H1 (cell line): Measurements from ENCODE around the gene CEBPG. TPM values are rescaled to one million over a fixed set of nuclear protein-coding genes. Genes with fewer than 3 reads are reported as not detected.

Experiments used
- CTCF ChIA-PET: fragments of 300-600 bp; sonication (Branson Sonifier 250); formaldehyde crosslinking; loops from one replicate; lab custom pipeline; 2021; ENCODE audit not compliant: partially characterized antibody; lab: Charles Lee
- POLR2A ChIA-PET: fragments of 300-600 bp; sonication (Branson Sonifier 250); formaldehyde crosslinking; loops from one replicate; lab custom pipeline; 2021; ENCODE audit warnings: inconsistent platforms; ENCODE audit not compliant: partially characterized antibody; lab: Charles Lee
- DNase-seq, 2 experiments: peaks; one replicate each; pipeline versions ENCODE4 v3.0.0 to v3.0.0-alpha.2; 2010 to 2022; ENCODE audit warnings: low spot score in 2 of 2, low read depth in 1 of 2, mixed read lengths in 1 of 2
- FAIRE-seq: peaks from 2 replicates; lab custom pipeline; 2011; peaks lifted over from hg19 to GRCh38; lab: Jason Lieb, UNC
- H2AFZ ChIP-seq: 2 replicates; pipeline ENCODE4 v1.8.1; 2012; ENCODE audit warnings: low read length, inconsistent platforms
- H2AK5ac ChIP-seq: 2 replicates; pipeline ENCODE4 v1.6.1; 2013; ENCODE audit warnings: low read depth, low read length
- H2BK120ac ChIP-seq: replicated peaks from 2 replicates; pipeline ENCODE3; 2013; ENCODE audit warnings: low read depth, low read length, inconsistent platforms
- H2BK12ac ChIP-seq: 2 replicates; pipeline ENCODE4 v1.6.1; 2013; ENCODE audit warnings: low read depth, low read length
- H2BK15ac ChIP-seq: 2 replicates; pipeline ENCODE4 v1.6.1; 2013; ENCODE audit warnings: low read length
- H2BK20ac ChIP-seq: 2 replicates; pipeline ENCODE4 v1.6.1; 2013; ENCODE audit warnings: low read length
- H2BK5ac ChIP-seq: 2 replicates; pipeline ENCODE4 v1.6.1; 2013; ENCODE audit warnings: low read depth, low read length
- H3K14ac ChIP-seq: 2 replicates; pipeline ENCODE4 v1.6.1; 2013; ENCODE audit warnings: inconsistent platforms; ENCODE audit not compliant: insufficient read length
- H3K18ac ChIP-seq: 2 replicates; pipeline ENCODE4 v1.6.1; 2013; ENCODE audit warnings: low read length; ENCODE audit errors: extremely low read depth
- H3K23ac ChIP-seq: 2 replicates; pipeline ENCODE4 v1.6.1; 2013; ENCODE audit warnings: inconsistent platforms; ENCODE audit not compliant: insufficient read length
- H3K23me2 ChIP-seq: 2 replicates; pipeline ENCODE4 v1.6.1; 2013; ENCODE audit warnings: low read depth, low read length
- H3K27ac ChIP-seq: 2 replicates; pipeline ENCODE4 v1.6.1; 2011; ENCODE audit warnings: low read depth, low read length, inconsistent platforms
- H3K27me3 ChIP-seq, 4 experiments: replicated peaks in 1 of 4; 1 replicate in 1 of 4; 2 replicates in 3 of 4; pipeline versions ENCODE4 v1.6.1 to v1.8.1; 2011 to 2013; ENCODE audit warnings: low read length in 3 of 4, mild to moderate bottlenecking in 3 of 4, inconsistent platforms in 2 of 4, mixed read lengths in 2 of 4, moderate library complexity in 1 of 4; ENCODE audit not compliant: control insufficient read depth in 3 of 4, insufficient read depth in 3 of 4; ENCODE audit errors: extremely low read depth in 1 of 4
- H3K36me3 ChIP-seq, 4 experiments: 2 replicates each; pipeline versions ENCODE4 v1.6.1 to v1.8.1; 2011 to 2013; ENCODE audit warnings: mild to moderate bottlenecking in 4 of 4, low read length in 3 of 4, moderate library complexity in 2 of 4, control low read depth in 1 of 4, inconsistent platforms in 1 of 4; ENCODE audit not compliant: insufficient read depth in 4 of 4, control insufficient read depth in 2 of 4
- H3K4ac ChIP-seq: replicated peaks from 2 replicates; pipeline ENCODE3; 2013; ENCODE audit warnings: low read length, low read depth, mixed read lengths, inconsistent platforms; ENCODE audit not compliant: insufficient read length
- H3K4me1 ChIP-seq, 4 experiments: replicated peaks in 1 of 4; 1 replicate in 1 of 4; 2 replicates in 3 of 4; pipeline versions ENCODE4 v1.6.1 to v1.8.1; 2011 to 2013; ENCODE audit warnings: low read length in 3 of 4, inconsistent platforms in 2 of 4, mixed read lengths in 1 of 4; ENCODE audit not compliant: insufficient read depth in 4 of 4, control insufficient read depth in 3 of 4
- H3K4me2 ChIP-seq, 2 experiments: 2 replicates each; pipeline versions ENCODE4 v1.6.1 to v1.8.1; 2011 to 2013; ENCODE audit warnings: low read depth in 2 of 2, low read length in 2 of 2, control low read depth in 1 of 2, inconsistent platforms in 1 of 2, mild to moderate bottlenecking in 1 of 2; ENCODE audit not compliant: insufficient read depth in 1 of 2
- H3K4me3 ChIP-seq, 4 experiments: fragments of 200-600, 300-600 bp in 1 of 4; sonication (generic), shearing (Covaris generic), sonication (Bioruptor Twin) in 1 of 4; 2 replicates each; pipeline versions ENCODE4 v1.5.1 to v1.8.1; 2011 to 2016; ENCODE audit warnings: low read length in 4 of 4, low read depth in 3 of 4, control low read depth in 2 of 4, inconsistent platforms in 2 of 4, mild to moderate bottlenecking in 2 of 4, mixed read lengths in 1 of 4, moderate library complexity in 1 of 4; ENCODE audit not compliant: insufficient read depth in 2 of 4; ENCODE audit errors: extremely low read depth in 1 of 4
- H3K56ac ChIP-seq: replicated peaks from 2 replicates; pipeline ENCODE3; 2013; ENCODE audit warnings: low read depth, mild to moderate bottlenecking, mixed read lengths, low read length, inconsistent platforms; ENCODE audit not compliant: insufficient read length
- H3K79me1 ChIP-seq: 2 replicates; pipeline ENCODE4 v1.6.1; 2013; ENCODE audit warnings: low read depth, low read length, control low read depth
- H3K79me2 ChIP-seq, 2 experiments: 2 replicates each; pipeline versions ENCODE4 v1.6.1 to v1.8.1; 2012 to 2013; ENCODE audit warnings: low read length in 2 of 2, mild to moderate bottlenecking in 2 of 2, inconsistent platforms in 1 of 2; ENCODE audit not compliant: insufficient read depth in 2 of 2, control insufficient read depth in 1 of 2
- H3K9ac ChIP-seq, 4 experiments: replicated peaks in 1 of 4; 1 replicate in 1 of 4; 2 replicates in 3 of 4; pipeline versions ENCODE4 v1.6.1 to v1.8.1; 2011 to 2013; ENCODE audit warnings: low read depth in 3 of 4, low read length in 3 of 4, control low read depth in 2 of 4, mild to moderate bottlenecking in 2 of 4, moderate library complexity in 2 of 4, inconsistent platforms in 1 of 4; ENCODE audit errors: extremely low read depth in 1 of 4
- H3K9me3 ChIP-seq, 2 experiments: 2 replicates each; pipeline versions ENCODE4 v1.6.1 to v1.8.1; 2012 to 2013; ENCODE audit warnings: mild to moderate bottlenecking in 2 of 2, moderate library complexity in 2 of 2, control low read depth in 1 of 2, inconsistent platforms in 1 of 2, low read depth in 1 of 2, low read length in 1 of 2, mixed read lengths in 1 of 2; ENCODE audit not compliant: insufficient read depth in 2 of 2
- H4K20me1 ChIP-seq, 2 experiments: replicated peaks in 1 of 2; 2 replicates each; pipeline versions ENCODE3 to v1.8.1; 2011 to 2013; ENCODE audit warnings: inconsistent platforms in 2 of 2, low read length in 2 of 2, mild to moderate bottlenecking in 1 of 2; ENCODE audit not compliant: insufficient read depth in 2 of 2, control insufficient read depth in 1 of 2
- H4K5ac ChIP-seq: 2 replicates; pipeline ENCODE4 v1.6.1; 2013; ENCODE audit warnings: low read length, low read depth, mixed read lengths, inconsistent platforms; ENCODE audit not compliant: insufficient read length
- H4K8ac ChIP-seq: 2 replicates; pipeline ENCODE4 v1.8.0; 2013; ENCODE audit warnings: mild to moderate bottlenecking, moderate library complexity, low read length, inconsistent platforms; ENCODE audit not compliant: insufficient read depth; ENCODE audit errors: extremely low read depth
- H4K91ac ChIP-seq: replicated peaks from 2 replicates; pipeline ENCODE3; 2013; ENCODE audit warnings: low read length, mixed read lengths, inconsistent platforms; ENCODE audit not compliant: insufficient read length
- BCL11A ChIP-seq, 2 experiments: IDR thresholded peaks; one replicate each; pipeline ENCODE4 v1.6.1; 2011; ENCODE audit warnings: low read depth in 2 of 2, low read length in 2 of 2, mild to moderate bottlenecking in 2 of 2
- EZH2 ChIP-seq: fragments of 200-600 bp; sonication (generic); IDR thresholded peaks from 2 replicates; pipeline ENCODE4 v1.7.1; 2012; ENCODE audit warnings: low read depth, mild to moderate bottlenecking, moderate library complexity, low read length, inconsistent platforms; ENCODE audit not compliant: severe bottlenecking
- GTF2F1 ChIP-seq: IDR thresholded peaks from 2 replicates; pipeline ENCODE4 v1.6.1; 2012; ENCODE audit warnings: low read depth, low read length, improper control_type of control experiment, borderline replicate concordance
- HDAC2 ChIP-seq, 2 experiments: fragments of 300-600 bp in 1 of 2; sonication (generic) in 1 of 2; IDR thresholded peaks; 2 replicates each; pipeline ENCODE4 v1.6.1; 2011 to 2012; ENCODE audit warnings: low read depth in 2 of 2, low read length in 2 of 2, mild to moderate bottlenecking in 2 of 2, moderate library complexity in 2 of 2, borderline replicate concordance in 1 of 2, inconsistent platforms in 1 of 2
- JUN ChIP-seq: IDR thresholded peaks from 2 replicates; pipeline ENCODE4 v1.6.1; 2011; ENCODE audit warnings: low read depth, mild to moderate bottlenecking, improper control_type of control experiment, low read length
- PHF8 ChIP-seq: fragments of 200-600 bp; sonication (generic); conservative IDR thresholded peaks from 2 replicates; pipeline ENCODE4 v1.7.1; 2012; ENCODE audit warnings: low read depth, mild to moderate bottlenecking, inconsistent platforms, low read length, moderate library complexity
- POU5F1 ChIP-seq: IDR thresholded peaks from 2 replicates; pipeline ENCODE4 v1.6.1; 2011; ENCODE audit warnings: low read depth, mild to moderate bottlenecking, low read length, moderate library complexity
- RXRA ChIP-seq: IDR thresholded peaks from 2 replicates; pipeline ENCODE4 v1.6.1; 2011; ENCODE audit warnings: low read depth, mild to moderate bottlenecking, low read length, moderate library complexity; ENCODE audit not compliant: insufficient read depth
- TAF7 ChIP-seq: optimal IDR thresholded peaks from 2 replicates; pipeline ENCODE3; 2011; ENCODE audit warnings: low read depth, mild to moderate bottlenecking, inconsistent platforms, low read length, moderate library complexity, borderline replicate concordance
- TBP ChIP-seq: IDR thresholded peaks from 2 replicates; pipeline ENCODE4 v1.6.1; 2011; ENCODE audit warnings: low read depth, low read length, improper control_type of control experiment
- YY1 ChIP-seq: IDR thresholded peaks from 2 replicates; pipeline ENCODE4 v1.6.1; 2011; ENCODE audit warnings: low read depth, mild to moderate bottlenecking, low read length
- ZNF274 ChIP-seq: IDR thresholded peaks from 2 replicates; pipeline ENCODE4 v1.7.0; 2012; ENCODE audit warnings: low read length, borderline replicate concordance; ENCODE audit errors: extremely low read depth
- WGBS, 2 experiments: shearing (Covaris generic) in 1 of 2; methylation state at CpG; one replicate each; pipeline versions ENCODE4 v1.1.6 to v1.1.7; 2013 to 2015; ENCODE audit warnings: low lambda C conversion rate in 2 of 2, mixed read lengths in 2 of 2, inconsistent platforms in 1 of 2, low coverage in 1 of 2, missing lambda C conversion rate in 1 of 2; ENCODE audit not compliant: insufficient replicate concordance in 2 of 2, insufficient coverage in 1 of 2, insufficient read length in 1 of 2; ENCODE audit errors: extremely low coverage in 1 of 2, missing lambda C conversion rate in 1 of 2; 5-methylcytosine and 5-hydroxymethylcytosine counted together
- polyA plus RNA-seq, 7 experiments: library from polyadenylated mRNA; depleted of rRNA in 3 of 7; stranded (reverse) in 5 of 7; unstranded in 2 of 7; fragments of >200 nt in 5 of 7; fragments of 200-250 nt in 2 of 7; gene quantifications; 1 replicate in 5 of 7; 2 replicates in 1 of 7; 4 replicates in 1 of 7; pipeline versions ENCODE4 v1.2.1 to v1.2.3, GENCODE V29; 2011 to 2013; ENCODE audit warnings: missing spikeins in 2 of 7, mixed read lengths in 2 of 7
- total RNA-seq: library from RNA; stranded (reverse); fragmentation: NEBNext Ultra II Directional; extraction: Animal tissue kit (Norgen Biotek cat#: 25700); gene quantifications from 2 replicates; pipeline ENCODE4 v1.2.1, GENCODE V29; 2021

Gene CEBPG
- total and polyA plus RNA-seq, 2 of the 8 experiments (the other 6 are each of a cell fraction or from before 2014, with no cell fraction given), result 12.3 to 35.4 TPM

DNA sequence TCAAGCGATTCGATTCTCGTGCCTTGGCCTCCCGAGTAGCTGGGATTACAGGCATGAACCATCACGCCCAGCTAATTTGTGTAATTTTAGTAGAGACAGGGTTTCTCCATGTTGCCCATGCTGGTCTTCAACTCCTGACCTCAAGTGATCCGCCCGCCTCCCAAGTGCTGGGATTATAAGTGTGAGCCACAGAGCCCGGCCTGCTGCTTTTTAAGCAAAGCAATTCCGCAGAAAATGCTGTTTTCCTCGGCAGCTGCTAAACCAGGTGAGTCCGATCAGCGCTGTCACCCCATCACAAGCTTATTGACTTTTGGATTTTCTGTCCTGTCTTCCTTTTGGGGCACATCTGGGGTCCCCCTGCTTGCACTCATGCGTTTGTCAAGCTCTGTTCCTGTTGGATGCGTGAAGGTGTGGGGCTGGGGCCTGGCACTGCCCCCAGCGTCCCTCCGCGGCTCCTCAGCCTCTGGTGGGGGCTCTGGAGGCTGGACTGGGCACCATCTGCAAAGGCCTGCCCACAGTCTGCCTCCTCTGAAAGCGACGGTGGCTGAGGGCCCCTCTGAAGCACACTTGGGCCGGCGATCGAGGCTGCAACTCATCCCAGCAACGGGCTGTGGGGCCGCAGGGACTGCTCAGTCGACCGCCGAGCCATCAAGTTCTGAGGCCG is 25.7 kb downstream of the CEBPG start:
- Histone ChIP-seq H3K9ac (no peak overlapping the region), H3K18ac (no peak overlapping the region), H2AFZ (no peak overlapping the region), H3K4me2 (no peak overlapping the region), H2BK12ac (no peak overlapping the region), H3K36me3 (no peaks in the 10 kb centered on the region), H2AK5ac (no peak overlapping the region), H4K91ac (no peak overlapping the region), H2BK20ac (no peak overlapping the region), H3K27me3 (no peaks in the 10 kb centered on the region), H4K20me1 (peaks cover 3 to 8% of the 10 kb centered on the region in 2 experiments), H2BK120ac (no peak overlapping the region), H4K5ac (no peak overlapping the region), H4K8ac (no peak overlapping the region), H3K9me3 (no peaks in the 10 kb centered on the region), H2BK5ac (no peak overlapping the region), H3K14ac (no peak overlapping the region), H3K4me3 (no peak overlapping the region), H2BK15ac (no peak overlapping the region), H3K4me1 (peaks cover 0 to 11% (median 7%) of the 10 kb centered on the region in 4 experiments; a peak in 4 of 7 replicates), H3K4ac (no peak overlapping the region), H3K23ac (no peak overlapping the region), H3K23me2 (no peaks in the 10 kb centered on the region), H3K79me1 (no peaks in the 10 kb centered on the region), H3K56ac (no peak overlapping the region), H3K27ac (no peak overlapping the region), H3K79me2 (no peaks in the 10 kb centered on the region)
- DNase-seq, result no peak
- no peak for FAIRE-seq
- CTCF ChIA-PET, result interaction anchor here (0.7 to 24.5 kb wide), 24 partner anchors 8 to 372 kb away, joined by 3 to 426 read pairs (median 6); partner anchors contain the start of gene SLC7A10
- POLR2A ChIA-PET, result interaction anchor here (0.7 to 1.6 kb wide), 2 partner anchors 15 to 17 kb away, joined by 3 to 4 read pairs; no protein-coding TSS in a partner anchor
- WGBS, 2 experiments, result 93% methylated on average over 23 of the region's 28 CpGs; no CpG with 5 or more reads in 1 of the 2 experiments
- TF ChIP-seq RXRA (no peak), ZNF274 (no peak), JUN (no peak), POU5F1 (no peak), HDAC2 (IDR thresholded peaks at IDR 0.05; ENCODE audit: borderline replicate concordance in 1 of 2, low read depth in 2 of 2, low read length in 2 of 2) (no peak), YY1 (no peak), EZH2 (no peak), PHF8 (no peak), TBP (no peak), GTF2F1 (no peak), BCL11A (IDR thresholded peaks at IDR 0.05; ENCODE audit: low read depth in 2 of 2, low read length in 2 of 2) (no peak), TAF7 (no peak)
